ENCODE results near the gene AGAP1. TPM values are rescaled to one million over a fixed set of nuclear protein-coding genes. Genes with fewer than 3 reads are reported as not detected.
A peak's percentile ranks its signal among the peaks of the same experiment; 100 is the strongest.

AGAP1 gene
- total RNA-seq, 1 experiment from 2014 or later: 25.8 TPM

DNA sequence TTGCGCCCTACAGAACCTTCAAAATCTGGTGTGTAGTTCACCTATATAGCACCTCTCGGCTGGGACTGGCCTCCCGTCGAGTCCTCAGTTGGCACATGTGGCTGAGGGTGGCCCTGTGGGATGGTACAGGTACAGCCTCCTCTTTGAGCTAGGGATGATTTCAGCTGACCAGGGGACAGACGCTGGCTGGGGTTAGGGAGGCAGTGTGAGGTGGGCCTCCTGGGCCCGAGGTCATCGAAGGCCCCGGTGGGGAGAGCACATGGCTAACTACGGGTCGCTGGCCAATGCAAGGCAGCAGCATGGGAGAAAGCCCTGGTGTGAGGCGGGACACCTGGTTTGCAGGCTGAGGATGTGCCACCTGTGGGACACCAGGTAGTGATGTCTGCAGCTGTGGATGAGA lies 369.6 kb downstream of the AGAP1 start:
- H3K9me3 Mint-ChIP-seq: no peaks in the 10 kb centered on the region
- H3K4me3 Mint-ChIP-seq: no peak overlapping the region
- Histone ChIP-seq H3K9ac (ENCODE audit: extremely low read depth, insufficient read length, low read length) (no peak overlapping the region), H3K27ac (ENCODE audit: insufficient read length, low read depth, low read length) (no peak overlapping the region), H2AFZ (ENCODE audit: low read length) (no peak overlapping the region), H4K8ac (replicated peaks; ENCODE audit: insufficient read length, low read depth, low read length) (no peak overlapping the region), H2AK5ac (ENCODE audit: insufficient read length, low read length) (no peak overlapping the region), H3K18ac (ENCODE audit: insufficient read length, low read depth, low read length) (no peak overlapping the region), H3K79me2 (ENCODE audit: insufficient read depth, low read length) (no peaks in the 10 kb centered on the region), H3K79me1 (ENCODE audit: insufficient read depth, low read depth, low read length, poor library complexity, severe bottlenecking) (no peaks in the 10 kb centered on the region), H4K20me1 (ENCODE audit: control insufficient read depth, insufficient read depth, insufficient read length) (no peaks in the 10 kb centered on the region), H2BK12ac (ENCODE audit: insufficient read length, low read depth, low read length) (no peak overlapping the region), H3K4me2 (ENCODE audit: insufficient read depth, insufficient read length, low read length) (no peak overlapping the region), H3K56ac (ENCODE audit: insufficient read length, low read depth, low read length) (no peak overlapping the region), H3K9me3 (ENCODE audit: control insufficient read depth, low read depth, low read length) (no peaks in the 10 kb centered on the region), H2BK15ac (ENCODE audit: low read depth, low read length) (no peak overlapping the region), H3K27me3 (ENCODE audit: insufficient read depth, low read length) (no peaks in the 10 kb centered on the region), H2BK20ac (ENCODE audit: low read depth, low read length, poor library complexity, severe bottlenecking) (no peak overlapping the region), H2BK5ac (ENCODE audit: insufficient read length, low read length) (no peak overlapping the region), H2BK120ac (ENCODE audit: low read depth, low read length, poor library complexity, severe bottlenecking) (no peak overlapping the region), H3K4me1 (ENCODE audit: insufficient read depth, low read length) (peaks cover 9% of the 10 kb centered on the region; the same call in 1 of the 2 replicates), H4K5ac (ENCODE audit: insufficient read length, low read depth, low read length) (no peak overlapping the region), H3K23ac (ENCODE audit: insufficient read length, low read depth, low read length) (no peak overlapping the region), H3K23me2 (ENCODE audit: insufficient read length, low read depth, low read length, poor library complexity, severe bottlenecking) (no peaks in the 10 kb centered on the region), H3T11ph (ENCODE audit: low read length) (no peak overlapping the region), H3K14ac (ENCODE audit: insufficient read depth, low read length) (no peak overlapping the region), H3K4ac (ENCODE audit: low read depth, low read length) (no peak overlapping the region), H4K91ac (ENCODE audit: insufficient read length, low read depth, low read length) (no peak overlapping the region)
- H3K27me3 Mint-ChIP-seq (ENCODE audit: low read depth): no peaks in the 10 kb centered on the region
- no CpG with 5 or more reads among the region's 11 CpGs for WGBS (ENCODE audit: extremely low coverage, insufficient read length, low lambda C conversion rate)
- H3K36me3 Mint-ChIP-seq (ENCODE audit: insufficient read depth in 1 of 3, low read depth in 3 of 3): no peaks in the 10 kb centered on the region; a peak in 1 of 7 replicates
- DNase-seq: no peak
- peaks cover 34 to 55% of the 10 kb centered on the region in 2 experiments for H3K4me1 Mint-ChIP-seq
- TF ChIP-seq, protein P1, sequence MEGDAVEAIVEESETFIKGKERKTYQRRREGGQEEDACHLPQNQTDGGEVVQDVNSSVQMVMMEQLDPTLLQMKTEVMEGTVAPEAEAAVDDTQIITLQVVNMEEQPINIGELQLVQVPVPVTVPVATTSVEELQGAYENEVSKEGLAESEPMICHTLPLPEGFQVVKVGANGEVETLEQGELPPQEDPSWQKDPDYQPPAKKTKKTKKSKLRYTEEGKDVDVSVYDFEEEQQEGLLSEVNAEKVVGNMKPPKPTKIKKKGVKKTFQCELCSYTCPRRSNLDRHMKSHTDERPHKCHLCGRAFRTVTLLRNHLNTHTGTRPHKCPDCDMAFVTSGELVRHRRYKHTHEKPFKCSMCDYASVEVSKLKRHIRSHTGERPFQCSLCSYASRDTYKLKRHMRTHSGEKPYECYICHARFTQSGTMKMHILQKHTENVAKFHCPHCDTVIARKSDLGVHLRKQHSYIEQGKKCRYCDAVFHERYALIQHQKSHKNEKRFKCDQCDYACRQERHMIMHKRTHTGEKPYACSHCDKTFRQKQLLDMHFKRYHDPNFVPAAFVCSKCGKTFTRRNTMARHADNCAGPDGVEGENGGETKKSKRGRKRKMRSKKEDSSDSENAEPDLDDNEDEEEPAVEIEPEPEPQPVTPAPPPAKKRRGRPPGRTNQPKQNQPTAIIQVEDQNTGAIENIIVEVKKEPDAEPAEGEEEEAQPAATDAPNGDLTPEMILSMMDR (conservative IDR thresholded peaks at IDR 0.05): no peak
- 0 out of 7 replicates have a peak overlapping the region, but pooled peaks of 1 of the 3 experiments have one; percentile 7 for H3K27ac Mint-ChIP-seq

Data from H9 (cell line).